ELF-1 (cell line): ENCODE results near the gene PIF1.

Source experiments
- DNase-seq: peaks from one replicate; pipeline ENCODE4 v3.0.0-alpha.2; 2016; ENCODE audit warnings: low read depth, low spot score

PIF1 gene

GRCh38 chr15:64775551-64776401 lies 49.7 kb downstream of the PIF1 start, which contains the start of gene RBPMS2:
Gene RBPMS2, minus strand, starts transcription at chr15:64775589. Its CDS starts 270 bp downstream, at chr15:64775319.
- peak; percentile 42 for DNase-seq

- peak; percentile 44 for DNase-seq
Measured at GRCh38 chr15:64774629-64775493, 50.6 kb downstream of the PIF1 start.

GRCh38 chr15:64774037-64774628 lies 51.3 kb downstream of the PIF1 start:
- DNase-seq: peak; percentile 56

GRCh38 chr15:64773606-64774005 lies 51.8 kb downstream of the PIF1 start:
- DNase-seq: no peak

- peak; percentile 23 for DNase-seq
Measured at GRCh38 chr15:64772964-64773363, 52.5 kb downstream of the PIF1 start.

- DNase-seq: peak; percentile 30
Measured at GRCh38 chr15:64772488-64772887, 53.0 kb downstream of the PIF1 start.

GRCh38 chr15:64770626-64771025 lies 54.8 kb downstream of the PIF1 start:
- DNase-seq: no peak

- no peak for DNase-seq
Measured at GRCh38 chr15:64767203-64767602, 58.2 kb downstream of the PIF1 start.

GRCh38 chr15:64766058-64766457 lies 59.4 kb downstream of the PIF1 start:
- no peak for DNase-seq
